OCI-LY1 (cell line): ENCODE measurements around the gene FBXW2.

Experiments used
- H2AFZ ChIP-seq: fragments of 200-600 bp; sonication (generic), shearing (Covaris generic); 2 replicates; pipeline ENCODE4 v1.6.0; 2014; ENCODE audit warnings: antibody characterized with exemption, mild to moderate bottlenecking, low read length
- H3F3A ChIP-seq: fragments of 200-600 bp; sonication (generic), shearing (Covaris generic); 2 replicates; pipeline ENCODE4 v1.6.0; 2014; ENCODE audit warnings: mild to moderate bottlenecking, antibody characterized with exemption, low read length, moderate library complexity; ENCODE audit not compliant: insufficient read depth
- H3K27ac ChIP-seq: fragments of 200-600 bp; sonication (generic); 2 replicates; pipeline ENCODE4 v1.5.1; 2014; ENCODE audit warnings: low read length, mixed run types, mild to moderate bottlenecking, low read depth; ENCODE audit not compliant: poor library complexity, severe bottlenecking
- H3K27me3 ChIP-seq: fragments of 200-600 bp; sonication (generic); 2 replicates; pipeline ENCODE4 v1.6.0; 2014; ENCODE audit warnings: antibody characterized with exemption, mild to moderate bottlenecking, low read length, moderate library complexity; ENCODE audit not compliant: insufficient read depth
- H3K36me3 ChIP-seq: fragments of 200-600 bp; sonication (generic); 2 replicates; pipeline ENCODE4 v1.6.1; 2014; ENCODE audit warnings: mild to moderate bottlenecking, antibody characterized with exemption, low read length, moderate library complexity, mixed read lengths; ENCODE audit not compliant: insufficient read depth
- H3K4me1 ChIP-seq: fragments of 200-600 bp; sonication (generic); 2 replicates; pipeline ENCODE4 v1.5.1; 2014; ENCODE audit warnings: mild to moderate bottlenecking, low read length, moderate library complexity; ENCODE audit not compliant: insufficient read depth, severe bottlenecking
- H3K4me2 ChIP-seq: fragments of 200-600 bp; sonication (generic), shearing (Covaris generic); 2 replicates; pipeline ENCODE4 v1.6.1; 2014; ENCODE audit warnings: low read length
- H3K4me3 ChIP-seq: fragments of 200-600 bp; sonication (generic); 2 replicates; pipeline ENCODE4 v1.5.1; 2014; ENCODE audit warnings: low read length, low read depth, mild to moderate bottlenecking, mixed read lengths; ENCODE audit not compliant: poor library complexity, severe bottlenecking
- H3K79me2 ChIP-seq: fragments of 200-600 bp; shearing (Covaris generic); 2 replicates; pipeline ENCODE4 v1.6.1; 2016; ENCODE audit warnings: mixed run types, low read length, mixed read lengths; ENCODE audit not compliant: insufficient read depth
- H3K9ac ChIP-seq: fragments of 200-600 bp; sonication (generic), shearing (Covaris generic); 2 replicates; pipeline ENCODE4 v1.6.1; 2014; ENCODE audit warnings: mild to moderate bottlenecking, low read length, mixed read lengths
- H3K9me2 ChIP-seq: fragments of 200-600 bp; sonication (generic), shearing (Covaris generic); 2 replicates; pipeline ENCODE4 v1.6.1; 2014; ENCODE audit warnings: low read depth, mild to moderate bottlenecking, low read length, mixed read lengths
- H3K9me3 ChIP-seq: fragments of 200-600 bp; shearing (Covaris generic); 2 replicates; pipeline ENCODE4 v1.6.1; 2014; ENCODE audit warnings: low read length, mixed read lengths
- H4K20me1 ChIP-seq: fragments of 200-600 bp; sonication (generic), shearing (Covaris generic); 2 replicates; pipeline ENCODE4 v1.6.0; 2016; ENCODE audit warnings: mild to moderate bottlenecking, low read length; ENCODE audit not compliant: insufficient read depth
- EZH2 ChIP-seq: fragments of 200-600 bp; sonication (generic), shearing (Covaris generic); IDR thresholded peaks from 2 replicates; pipeline ENCODE4 v1.8.0; 2017; ENCODE audit warnings: borderline replicate concordance, mixed run types, mild to moderate bottlenecking, antibody characterized with exemption, low read length, moderate library complexity, mixed read lengths
- TF ChIP-seq, protein P1 (sequence below): fragments of 200-600 bp; sonication (generic), shearing (Covaris generic); IDR thresholded peaks from 2 replicates; pipeline ENCODE4 v1.5.1; 2017; ENCODE audit warnings: mild to moderate bottlenecking, antibody characterized with exemption, low read length, moderate library complexity, mixed read lengths

FBXW2 gene

DNA sequence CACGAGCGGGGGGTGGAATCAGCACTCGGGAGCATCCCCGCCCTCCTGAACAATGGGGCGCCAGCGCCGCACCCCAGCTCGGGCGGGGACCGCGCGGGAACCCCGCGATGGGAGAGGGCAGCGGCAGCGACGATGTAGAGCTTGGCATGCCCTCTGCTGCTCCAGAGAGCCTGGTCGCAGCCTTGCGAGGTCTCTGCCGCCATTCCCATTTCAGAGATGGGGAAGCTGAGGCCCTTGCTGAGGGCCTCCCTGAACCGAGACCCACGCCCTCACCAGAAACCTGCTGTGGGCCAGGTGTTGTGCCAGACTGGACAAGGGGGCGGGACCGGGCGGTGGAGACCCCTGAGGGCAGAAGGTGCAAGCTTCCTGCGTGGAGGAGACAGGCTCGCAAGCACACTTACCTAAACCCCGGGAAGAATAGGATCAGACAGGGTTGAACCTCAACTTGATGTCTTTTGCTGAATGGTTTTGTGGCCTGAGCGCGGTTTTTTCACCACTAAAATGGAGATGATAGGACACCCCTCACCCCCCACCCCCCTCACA is 78.3 kb downstream of the FBXW2 start:
- H3K9ac ChIP-seq: peak overlapping the region; percentile 93
- no peaks in the 10 kb centered on the region for H3K9me3 ChIP-seq
- H2AFZ ChIP-seq: peak overlapping the region; percentile 33; the same call in 1 of the 2 replicates
- H4K20me1 ChIP-seq: no peaks in the 10 kb centered on the region
- H3K4me1 ChIP-seq: peaks cover 51% of the 10 kb centered on the region
- no peaks in the 10 kb centered on the region for H3K9me2 ChIP-seq
- no peak for TF ChIP-seq EZH2
- TF ChIP-seq, protein P1, sequence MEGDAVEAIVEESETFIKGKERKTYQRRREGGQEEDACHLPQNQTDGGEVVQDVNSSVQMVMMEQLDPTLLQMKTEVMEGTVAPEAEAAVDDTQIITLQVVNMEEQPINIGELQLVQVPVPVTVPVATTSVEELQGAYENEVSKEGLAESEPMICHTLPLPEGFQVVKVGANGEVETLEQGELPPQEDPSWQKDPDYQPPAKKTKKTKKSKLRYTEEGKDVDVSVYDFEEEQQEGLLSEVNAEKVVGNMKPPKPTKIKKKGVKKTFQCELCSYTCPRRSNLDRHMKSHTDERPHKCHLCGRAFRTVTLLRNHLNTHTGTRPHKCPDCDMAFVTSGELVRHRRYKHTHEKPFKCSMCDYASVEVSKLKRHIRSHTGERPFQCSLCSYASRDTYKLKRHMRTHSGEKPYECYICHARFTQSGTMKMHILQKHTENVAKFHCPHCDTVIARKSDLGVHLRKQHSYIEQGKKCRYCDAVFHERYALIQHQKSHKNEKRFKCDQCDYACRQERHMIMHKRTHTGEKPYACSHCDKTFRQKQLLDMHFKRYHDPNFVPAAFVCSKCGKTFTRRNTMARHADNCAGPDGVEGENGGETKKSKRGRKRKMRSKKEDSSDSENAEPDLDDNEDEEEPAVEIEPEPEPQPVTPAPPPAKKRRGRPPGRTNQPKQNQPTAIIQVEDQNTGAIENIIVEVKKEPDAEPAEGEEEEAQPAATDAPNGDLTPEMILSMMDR: no peak
- peak overlapping the region; percentile 88 for H3K4me2 ChIP-seq
- peak overlapping the region; percentile 29 for H3K27ac ChIP-seq
- no peaks in the 10 kb centered on the region for H3F3A ChIP-seq
- H3K4me3 ChIP-seq: peak overlapping the region; percentile 84
- H3K36me3 ChIP-seq: no peaks in the 10 kb centered on the region
- no peaks in the 10 kb centered on the region for H3K27me3 ChIP-seq
- H3K79me2 ChIP-seq: 0 out of 2 replicates have a peak, but pooled peaks cover 11% of the 10 kb centered on the region

- no peaks in the 10 kb centered on the region for H4K20me1 ChIP-seq
- H3K4me2 ChIP-seq: peak within 1 kb of the TSS; percentile 92
- H3F3A ChIP-seq: no peaks in the 10 kb centered on the region
- peak within 1 kb of the TSS; percentile 93 for H3K9ac ChIP-seq
- H3K4me3 ChIP-seq: peak within 1 kb of the TSS; percentile 84
- H3K27me3 ChIP-seq: no peaks in the 10 kb centered on the region
- peaks cover 52% of the 10 kb centered on the region for H3K4me1 ChIP-seq
- TF ChIP-seq, protein P1: no peak
- TF ChIP-seq EZH2: no peak
- H3K9me2 ChIP-seq: no peaks in the 10 kb centered on the region
- H3K9me3 ChIP-seq: no peaks in the 10 kb centered on the region
- H3K79me2 ChIP-seq: 0 out of 2 replicates have a peak, but pooled peaks cover 11% of the 10 kb centered on the region
- no peaks in the 10 kb centered on the region for H3K36me3 ChIP-seq
- H3K27ac ChIP-seq: peak within 1 kb of the TSS; percentile 52
- peak within 1 kb of the TSS; percentile 33; the same call in 1 of the 2 replicates for H2AFZ ChIP-seq
These were observed 78.9 kb downstream of the FBXW2 start, which contains the start of gene MEGF9 for GRCh38 chr9:120714088-120714845. MEGF9 (minus strand) TSS chr9:120714470; CDS start chr9:120714358, 112 bp downstream.

DNA sequence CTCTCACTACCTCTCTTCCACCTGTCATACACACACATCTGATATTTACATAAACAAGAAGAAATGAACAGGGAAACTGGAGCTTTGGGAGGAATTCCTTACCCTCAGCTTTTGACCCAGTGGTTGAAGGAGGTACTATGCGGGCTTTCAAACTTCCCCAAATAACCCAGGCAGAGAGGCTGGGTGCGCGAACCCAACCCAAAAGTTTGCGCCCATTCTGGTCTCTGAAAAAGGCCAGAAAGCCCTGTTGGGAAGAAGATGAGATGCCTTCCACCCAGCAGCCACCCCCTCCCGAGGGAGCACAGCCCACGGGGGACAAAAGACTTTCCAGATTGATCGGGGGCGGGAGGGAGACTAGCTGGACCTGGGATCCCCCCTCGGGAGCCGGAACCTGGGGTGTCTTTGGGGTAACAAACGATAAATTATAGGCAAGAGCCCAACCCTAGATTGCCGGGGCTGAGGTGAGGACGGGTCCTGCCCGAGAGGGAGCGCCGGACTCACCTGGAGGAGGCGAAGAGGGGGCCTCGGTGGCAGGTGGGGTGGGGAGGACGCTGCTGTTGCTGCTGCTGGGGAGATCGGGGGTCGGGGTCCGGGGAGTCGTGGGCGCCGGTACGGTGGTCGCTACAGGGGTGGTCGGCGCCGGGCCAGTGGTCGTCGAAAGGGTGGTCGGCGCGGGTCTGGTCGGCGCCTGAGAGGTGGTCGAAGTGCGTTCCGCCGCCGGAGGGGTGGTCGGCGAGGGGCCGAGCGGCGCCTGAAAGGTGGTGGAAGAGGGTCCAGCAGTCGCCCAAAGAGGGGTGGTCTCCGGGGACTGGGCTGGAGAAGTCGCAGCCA is 79.7 kb downstream of the FBXW2 start:
- H3K9me2 ChIP-seq: no peaks in the 10 kb centered on the region
- H4K20me1 ChIP-seq: no peaks in the 10 kb centered on the region
- 0 out of 2 replicates have a peak, but pooled peaks cover 12% of the 10 kb centered on the region for H3K79me2 ChIP-seq
- H3K27me3 ChIP-seq: no peaks in the 10 kb centered on the region
- H3K9me3 ChIP-seq: no peaks in the 10 kb centered on the region
- H3K27ac ChIP-seq: peak overlapping the region; percentile 52
- H3K9ac ChIP-seq: peak overlapping the region; percentile 82
- no peak overlapping the region for H2AFZ ChIP-seq
- TF ChIP-seq, protein P1: no peak; the same call in 1 of the 2 replicates
- no peak for TF ChIP-seq EZH2
- H3K4me2 ChIP-seq: peak overlapping the region; percentile 92
- peaks cover 52% of the 10 kb centered on the region for H3K4me1 ChIP-seq
- no peaks in the 10 kb centered on the region for H3F3A ChIP-seq
- peak overlapping the region; percentile 84 for H3K4me3 ChIP-seq
- H3K36me3 ChIP-seq: no peaks in the 10 kb centered on the region
